HepG2 (cell line): ENCODE measurements around the gene GUCY2D. TPM values are rescaled to one million over a fixed set of nuclear protein-coding genes. Genes with fewer than 3 reads are reported as not detected.
A peak's percentile ranks its signal among the peaks of the same experiment; 100 is the strongest.

ENCODE experiments used
- ATAC-seq: fragments of 200-7000 bp; cut with Tn5 transposase; 3 replicates; pipeline ENCODE4 v1.9.1; 2020; ENCODE audit warnings: mild to moderate bottlenecking, moderate library complexity
- BruUV-seq: library from RNA; stranded (reverse); fragments of 400-500 nt; replicated peaks from 2 replicates; lab custom pipeline; 2021; lab: Mats Ljungman, UMichigan
- CTCF ChIA-PET: fragments of 300-600 bp; formaldehyde crosslinking; extraction: SDS; loops from one replicate; lab custom pipeline; 2021; ENCODE audit warnings: low total read pairs, inconsistent platforms, low intra/inter-chr PET ratio; lab: Yijun Ruan, JAX
- POLR2A ChIA-PET: fragments of 350-600 bp; sonication (Branson Sonifier 250); formaldehyde crosslinking; loops from one replicate; lab custom pipeline; 2020; ENCODE audit warnings: antibody characterized with exemption, inconsistent platforms; lab: Yijun Ruan, JAX
- DNase-seq: peaks from one replicate; pipeline ENCODE4 v3.0.0-alpha.2; 2015; ENCODE audit warnings: low spot score
- FAIRE-seq: peaks from 3 replicates; lab custom pipeline; 2011; peaks lifted over from hg19 to GRCh38; lab: Jason Lieb, UNC
- H2AFZ ChIP-seq: one replicate; pipeline ENCODE4 v1.6.1; 2011; ENCODE audit warnings: low read length, inconsistent platforms
- H3K27ac ChIP-seq: fragments of 300-600 bp; 3 replicates; pipeline ENCODE4 v1.8.0; 2011; ENCODE audit warnings: mixed run types, mild to moderate bottlenecking, mixed read lengths, low read length, inconsistent platforms; ENCODE audit not compliant: insufficient read depth; ENCODE audit errors: extremely low read length
- H3K27me3 ChIP-seq, 2 experiments: fragments of 200-600 bp in 1 of 2; 2 replicates in 1 of 2; 3 replicates in 1 of 2; pipeline versions ENCODE4 v1.6.0 to v1.8.0; 2011; ENCODE audit warnings: low read length in 2 of 2, mild to moderate bottlenecking in 2 of 2, moderate library complexity in 2 of 2, inconsistent platforms in 1 of 2; ENCODE audit not compliant: insufficient read depth in 2 of 2, control insufficient read depth in 1 of 2
- H3K36me3 ChIP-seq, 2 experiments: fragments of 200-600 bp in 1 of 2; replicated peaks in 1 of 2; 2 replicates in 1 of 2; 3 replicates in 1 of 2; pipeline versions ENCODE4 v1.5.1 to v1.8.0; 2011; ENCODE audit warnings: low read length in 2 of 2, inconsistent platforms in 1 of 2; ENCODE audit not compliant: insufficient read depth in 2 of 2, control insufficient read depth in 1 of 2
- H3K4me1 ChIP-seq: 2 replicates; pipeline ENCODE4 v1.5.1; 2012; ENCODE audit warnings: low read length, inconsistent platforms; ENCODE audit not compliant: insufficient read depth
- H3K4me2 ChIP-seq: 2 replicates; pipeline ENCODE4 v1.6.0; 2011; ENCODE audit warnings: low read depth, low read length, inconsistent platforms
- H3K4me3 ChIP-seq, 3 experiments: fragments of 200-600 bp in 1 of 3; sonication (generic), shearing (Covaris generic) in 1 of 3; replicated peaks in 1 of 3; 2 replicates each; pipeline ENCODE4 v1.5.1; 2011 to 2016; ENCODE audit warnings: low read length in 3 of 3, inconsistent platforms in 2 of 3, low read depth in 2 of 3, mild to moderate bottlenecking in 2 of 3, control low read depth in 1 of 3, mixed read lengths in 1 of 3; ENCODE audit not compliant: insufficient read depth in 1 of 3
- H3K79me2 ChIP-seq: one replicate; pipeline ENCODE4 v1.6.1; 2011; ENCODE audit warnings: low read length, inconsistent platforms; ENCODE audit not compliant: insufficient read depth
- H3K9ac ChIP-seq: 2 replicates; pipeline ENCODE4 v1.6.0; 2011; ENCODE audit warnings: mild to moderate bottlenecking, low read depth, low read length, inconsistent platforms; ENCODE audit not compliant: insufficient read depth
- H3K9me3 ChIP-seq: 2 replicates; pipeline ENCODE4 v1.5.1; 2012; ENCODE audit warnings: mild to moderate bottlenecking, low read length
- H4K20me1 ChIP-seq: 2 replicates; pipeline ENCODE4 v1.6.0; 2011; ENCODE audit warnings: inconsistent platforms, mild to moderate bottlenecking, low read length, moderate library complexity; ENCODE audit not compliant: insufficient read depth
- ELF3 ChIP-seq: IDR thresholded peaks from 2 replicates; pipeline ENCODE4 v1.6.1; 2016; ENCODE audit warnings: missing genetic modification reagents, missing compliant biosample characterization
- GPN1 ChIP-seq: sonication (generic); formaldehyde crosslinking; IDR thresholded peaks from 2 replicates; pipeline ENCODE4 v1.5.1; 2020; ENCODE audit warnings: missing genetic modification reagents, borderline replicate concordance
- MATR3 ChIP-seq: sonication (generic); formaldehyde crosslinking; IDR thresholded peaks from 2 replicates; pipeline ENCODE4 v1.4.0; 2020; ENCODE audit warnings: missing genetic modification reagents
- NFYC ChIP-seq: IDR thresholded peaks from 2 replicates; pipeline ENCODE4 v1.6.1; 2016; ENCODE audit warnings: missing genetic modification reagents, missing compliant biosample characterization
- ZMYM3 ChIP-seq: sonication (generic); formaldehyde crosslinking; IDR thresholded peaks from 2 replicates; pipeline ENCODE4 v1.5.1; 2020; ENCODE audit warnings: mild to moderate bottlenecking, missing genetic modification reagents
- ZNF724P ChIP-seq: sonication (generic); formaldehyde crosslinking; IDR thresholded peaks from 2 replicates; pipeline ENCODE4 v1.8.0; 2022; ENCODE audit warnings: missing genetic modification reagents, borderline replicate concordance
- WGBS: methylation state at CpG from one replicate; pipeline ENCODE4 v1.1.6; 2017; ENCODE audit warnings: low lambda C conversion rate; 5-methylcytosine and 5-hydroxymethylcytosine counted together
- in situ Hi-C: cut with HindIII; loops from 2 replicates; pipeline ENCODE4 v1.10.0; 2017; ENCODE audit warnings: low pct_unique_long_range_greater_than_20kb; ENCODE audit not compliant: extremely low pct_ligation_motif_present
- intact Hi-C: fragments of 100-400 bp; cut with micrococcal nuclease; formaldehyde crosslinking; loops from one replicate; pipeline ENCODE4 v1.10.0; 2022; ENCODE audit not compliant: unreplicated experiment
- polyA plus RNA-seq, 8 experiments: library from polyadenylated mRNA; depleted of rRNA in 3 of 8; stranded (reverse) in 7 of 8; unstranded in 1 of 8; fragments of >200 nt; fragmentation: Illumina TruSeq in 4 of 8; extraction: Trizol in 4 of 8; gene quantifications; 2 replicates each; pipeline versions ENCODE4 v1.2.1 to v1.2.3, GENCODE V29; 2011 to 2016; ENCODE audit warnings: low read depth in 4 of 8, missing spikeins in 1 of 8, mixed read lengths in 1 of 8; ENCODE audit not compliant: insufficient read depth in 1 of 8
- total RNA-seq, 5 experiments: library from RNA; depleted of rRNA; stranded (reverse); fragments of >200 nt; fragmentation: Illumina TruSeq; extraction: Trizol; gene quantifications; 2 replicates each; pipeline ENCODE4 v1.2.3, GENCODE V29; 2016; ENCODE audit warnings: low read depth in 1 of 5

GUCY2D gene
- total and polyA plus RNA-seq, 2 of the 13 experiments (the other 11 are each of a cell fraction or from before 2014, with no cell fraction given): not detected

DNA sequence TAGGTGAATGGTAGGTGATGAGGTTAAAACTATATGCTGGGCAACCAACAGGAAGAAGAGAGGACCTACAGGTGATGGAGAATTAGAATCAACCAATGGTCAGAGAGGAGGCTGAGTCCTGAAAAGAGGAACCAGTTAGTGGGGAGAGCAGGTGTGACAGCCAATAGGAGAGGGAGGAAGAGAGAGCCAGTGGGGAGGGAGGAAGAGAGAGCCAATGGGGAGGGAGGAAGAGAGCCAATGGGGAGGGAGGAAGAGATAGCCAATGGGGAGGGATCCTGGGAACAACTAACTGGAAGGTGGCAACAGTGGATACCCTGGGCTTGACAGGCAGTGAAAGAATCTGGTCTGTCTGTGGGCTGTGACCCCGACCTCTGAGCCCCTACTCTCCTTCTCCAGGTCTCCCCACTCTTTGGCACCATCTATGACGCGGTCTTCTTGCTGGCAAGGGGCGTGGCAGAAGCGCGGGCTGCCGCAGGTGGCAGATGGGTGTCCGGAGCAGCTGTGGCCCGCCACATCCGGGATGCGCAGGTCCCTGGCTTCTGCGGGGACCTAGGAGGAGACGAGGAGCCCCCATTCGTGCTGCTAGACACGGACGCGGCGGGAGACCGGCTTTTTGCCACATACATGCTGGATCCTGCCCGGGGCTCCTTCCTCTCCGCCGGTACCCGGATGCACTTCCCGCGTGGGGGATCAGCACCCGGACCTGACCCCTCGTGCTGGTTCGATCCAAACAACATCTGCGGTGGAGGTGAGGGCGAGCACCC lies 3.7 kb downstream of the GUCY2D start:
- Histone ChIP-seq H3K9ac (no peak overlapping the region), H2AFZ (no peak overlapping the region), H3K36me3 (no peaks in the 10 kb centered on the region), H3K9me3 (no peaks in the 10 kb centered on the region), H4K20me1 (no peaks in the 10 kb centered on the region), H3K4me2 (no peak overlapping the region), H3K27me3 (peaks cover 3 to 67% of the 10 kb centered on the region in 2 experiments), H3K27ac (no peak overlapping the region), H3K4me1 (peaks cover 5% of the 10 kb centered on the region), H3K79me2 (no peaks in the 10 kb centered on the region), H3K4me3 (no peak overlapping the region)
- intact Hi-C loops: loop anchor here (2.0 kb wide), 1 partner anchor 43 kb away; no protein-coding TSS in a partner anchor
- ATAC-seq: no peak
- TF ChIP-seq ELF3 (no peak), GPN1 (CRISPR knock-in tag) (no peak), MATR3 (CRISPR knock-in tag) (no peak), NFYC (CRISPR knock-in tag) (peak; percentile 13; the same call in 1 of the 2 replicates)
- WGBS: 71% methylated on average over 21 of the region's 30 CpGs
- BruUV-seq: no TSS peak
- in situ Hi-C loops: no loop called here
- ChIA-PET POLR2A (no interaction called here), CTCF (no interaction called here)
- FAIRE-seq: no peak
- no peak for DNase-seq

- H3K4me1 ChIP-seq: peaks cover 2% of the 10 kb centered on the region
- TF ChIP-seq ZNF724P (no peak), ZMYM3 (CRISPR knock-in tag) (no peak)
- in situ Hi-C loops (no loop called here), intact Hi-C loops (loop anchor here (2.0 kb wide), 1 partner anchor 42 kb away; no protein-coding TSS in a partner anchor)
- H3K4me2 ChIP-seq: no peak overlapping the region
- ChIA-PET POLR2A (no interaction called here), CTCF (no interaction called here)
- ATAC-seq (no peak), DNase-seq (no peak), FAIRE-seq (no peak)
- no peaks in the 10 kb centered on the region for H3K79me2 ChIP-seq
- H3K27ac ChIP-seq: no peak overlapping the region
- H3K9me3 ChIP-seq: no peaks in the 10 kb centered on the region
- no peak overlapping the region for H2AFZ ChIP-seq
- H4K20me1 ChIP-seq: no peaks in the 10 kb centered on the region
- peaks cover 3 to 68% of the 10 kb centered on the region in 2 experiments for H3K27me3 ChIP-seq
- no TSS peak for BruUV-seq
- no peak overlapping the region for H3K4me3 ChIP-seq
- no peaks in the 10 kb centered on the region for H3K36me3 ChIP-seq
- no peak overlapping the region for H3K9ac ChIP-seq
- WGBS: 21% methylated on average over 11 of the region's 14 CpGs
These were observed 4.6 kb downstream of the GUCY2D start for GRCh38 chr17:8006836-8007680.
